Measurements from ENCODE around the gene KRT75. TPM values are rescaled to one million over a fixed set of nuclear protein-coding genes. Genes with fewer than 3 reads are reported as not detected.

KRT75 gene
- total RNA-seq, 1 experiment from 2014 or later: not detected

GRCh38 chr12:52425466-52425865 is 8.7 kb downstream of the KRT75 start:
- H3K79me1 ChIP-seq (ENCODE audit: insufficient read depth, low read depth, low read length, poor library complexity, severe bottlenecking): no peaks in the 10 kb centered on the region
- peaks cover 2% of the 10 kb centered on the region; the same call in 1 of the 2 replicates for H3K79me2 ChIP-seq (ENCODE audit: insufficient read depth, low read length)
- no peaks in the 10 kb centered on the region for H3K4me1 ChIP-seq (ENCODE audit: insufficient read depth, low read length)
- no peak overlapping the region for H3K18ac ChIP-seq (ENCODE audit: insufficient read length, low read depth, low read length)
- no peak overlapping the region for H3T11ph ChIP-seq (ENCODE audit: low read length)
- H3K4ac ChIP-seq (ENCODE audit: low read depth, low read length): no peak overlapping the region
- Mint-ChIP-seq H3K27me3 (ENCODE audit: low read depth) (peaks cover 28% of the 10 kb centered on the region), H3K4me1 (peaks cover 9 to 13% of the 10 kb centered on the region in 2 experiments; a peak in 3 of 4 replicates), H3K9me3 (no peaks in the 10 kb centered on the region), H3K4me3 (no peak overlapping the region), H3K36me3 (ENCODE audit: insufficient read depth in 1 of 3, low read depth in 3 of 3) (no peaks in the 10 kb centered on the region), H3K27ac (no peak overlapping the region)
- no peak overlapping the region for H2BK20ac ChIP-seq (ENCODE audit: low read depth, low read length, poor library complexity, severe bottlenecking)
- no peak overlapping the region for H2BK12ac ChIP-seq (ENCODE audit: insufficient read length, low read depth, low read length)
- no peaks in the 10 kb centered on the region for H3K9me3 ChIP-seq (ENCODE audit: control insufficient read depth, low read depth, low read length)
- H2AK5ac ChIP-seq (ENCODE audit: insufficient read length, low read length): no peak overlapping the region
- no peak overlapping the region for H4K8ac ChIP-seq (replicated peaks; ENCODE audit: insufficient read length, low read depth, low read length)
- H4K91ac ChIP-seq (ENCODE audit: insufficient read length, low read depth, low read length): no peak overlapping the region
- no peak for DNase-seq
- no peak overlapping the region for H4K5ac ChIP-seq (ENCODE audit: insufficient read length, low read depth, low read length)
- no peak overlapping the region for H2BK120ac ChIP-seq (ENCODE audit: low read depth, low read length, poor library complexity, severe bottlenecking)
- H3K9ac ChIP-seq (ENCODE audit: extremely low read depth, insufficient read length, low read length): no peak overlapping the region
- no peak overlapping the region for H3K56ac ChIP-seq (ENCODE audit: insufficient read length, low read depth, low read length)
- H3K14ac ChIP-seq (ENCODE audit: insufficient read depth, low read length): no peak overlapping the region; the same call in 1 of the 2 replicates
- H2BK5ac ChIP-seq (ENCODE audit: insufficient read length, low read length): no peak overlapping the region
- TF ChIP-seq CTCF (conservative IDR thresholded peaks at IDR 0.05): no peak
- no peaks in the 10 kb centered on the region for H3K27me3 ChIP-seq (ENCODE audit: insufficient read depth, low read length)
- H2AFZ ChIP-seq (ENCODE audit: low read length): no peak overlapping the region
- WGBS (ENCODE audit: extremely low coverage, insufficient read length, low lambda C conversion rate): no CpG with 5 or more reads among the region's 5 CpGs
- H4K20me1 ChIP-seq (ENCODE audit: control insufficient read depth, insufficient read depth, insufficient read length): no peaks in the 10 kb centered on the region
- H3K23ac ChIP-seq (ENCODE audit: insufficient read length, low read depth, low read length): no peak overlapping the region
- H2BK15ac ChIP-seq (ENCODE audit: low read depth, low read length): no peak overlapping the region
- no peaks in the 10 kb centered on the region for H3K23me2 ChIP-seq (ENCODE audit: insufficient read length, low read depth, low read length, poor library complexity, severe bottlenecking)
- no peak overlapping the region for H3K4me2 ChIP-seq (ENCODE audit: insufficient read depth, insufficient read length, low read length)
- no peak overlapping the region for H3K27ac ChIP-seq (ENCODE audit: insufficient read length, low read depth, low read length)
